Smooth muscle cell (in vitro differentiated cells): ENCODE data around the gene HBEGF. TPM values are rescaled to one million over a fixed set of nuclear protein-coding genes. Genes with fewer than 3 reads are reported as not detected.

Experiments used
- DNase-seq: peaks from one replicate; lab custom pipeline; 2025; ENCODE audit not compliant: unreplicated experiment; lab: John Stamatoyannopoulos, UW
- H2AFZ ChIP-seq: fragments of 200-600 bp; sonication (generic); 2 replicates; pipeline ENCODE4 v1.6.0; 2016; ENCODE audit warnings: antibody characterized with exemption, low read depth, mild to moderate bottlenecking
- H3F3A ChIP-seq: fragments of 200-600 bp; sonication (generic); 2 replicates; pipeline ENCODE4 v1.6.0; 2017; ENCODE audit warnings: antibody characterized with exemption, low read depth
- H3K27ac ChIP-seq: fragments of 200-600 bp; sonication (generic); 2 replicates; pipeline ENCODE4 v1.5.1; 2016; ENCODE audit warnings: low read depth, mild to moderate bottlenecking
- H3K27me3 ChIP-seq: fragments of 200-600 bp; sonication (generic); 2 replicates; pipeline ENCODE4 v1.6.1; 2016; ENCODE audit warnings: low read depth, mild to moderate bottlenecking
- H3K36me3 ChIP-seq: fragments of 200-600 bp; sonication (generic); 2 replicates; pipeline ENCODE4 v1.5.1; 2016; ENCODE audit warnings: low read depth
- H3K4me1 ChIP-seq: fragments of 200-600 bp; sonication (generic); 2 replicates; pipeline ENCODE4 v1.5.1; 2016; ENCODE audit warnings: low read depth
- H3K4me2 ChIP-seq: fragments of 200-600 bp; sonication (generic); 2 replicates; pipeline ENCODE4 v1.6.0; 2016; ENCODE audit warnings: mild to moderate bottlenecking
- H3K4me3 ChIP-seq: fragments of 200-600 bp; sonication (generic); 2 replicates; pipeline ENCODE4 v1.5.1; 2016; ENCODE audit warnings: mild to moderate bottlenecking
- H3K79me2 ChIP-seq: fragments of 200-600 bp; sonication (generic); 2 replicates; pipeline ENCODE4 v1.6.0; 2016; ENCODE audit warnings: low read depth, mild to moderate bottlenecking
- H3K9ac ChIP-seq: fragments of 200-600 bp; sonication (generic); 2 replicates; pipeline ENCODE4 v1.6.0; 2016; ENCODE audit warnings: low read depth
- H3K9me3 ChIP-seq: fragments of 200-600 bp; sonication (generic); replicated peaks from 2 replicates; pipeline ENCODE4 v1.5.1; 2016; ENCODE audit warnings: low read depth
- H4K20me1 ChIP-seq: fragments of 200-600 bp; sonication (generic); 2 replicates; pipeline ENCODE4 v1.6.0; 2016; ENCODE audit warnings: low read depth
- WGBS: methylation state at CpG from one replicate; pipeline ENCODE4 v1.1.7; 2016; ENCODE audit warnings: low lambda C conversion rate; 5-methylcytosine and 5-hydroxymethylcytosine counted together
- polyA plus RNA-seq: library from polyadenylated mRNA; unstranded; fragments of >200 nt; fragmentation: Nextera tagmentation; extraction: Ambion mirVana; gene quantifications from 2 replicates; pipeline ENCODE4 v1.2.1, GENCODE V29; 2016
- total RNA-seq: library from RNA; depleted of rRNA; stranded (reverse); fragments of >200 nt; gene quantifications from 2 replicates; pipeline ENCODE4 v1.2.3, GENCODE V29; 2014
- TF ChIP-seq, protein P1 (sequence below): fragments of 200-600 bp; sonication (generic); IDR thresholded peaks from 2 replicates; pipeline ENCODE4 v1.5.1; 2017; ENCODE audit warnings: borderline replicate concordance, mild to moderate bottlenecking, antibody characterized with exemption; ENCODE audit not compliant: insufficient read depth, poor library complexity, severe bottlenecking

The HBEGF gene
- total and polyA plus RNA-seq, 2 experiments from 2014 or later: 36.7 to 37.1 TPM

- Histone ChIP-seq H3K4me1 (peaks cover 10% of the 10 kb centered on the region), H2AFZ (peak overlapping the region; percentile 15), H3K9ac (no peak overlapping the region), H3K79me2 (no peaks in the 10 kb centered on the region), H3K4me2 (peak overlapping the region; percentile 18), H4K20me1 (no peaks in the 10 kb centered on the region), H3K9me3 (no peaks in the 10 kb centered on the region), H3K27me3 (no peaks in the 10 kb centered on the region), H3K36me3 (no peaks in the 10 kb centered on the region), H3K27ac (peak overlapping the region; percentile 84), H3K4me3 (no peak overlapping the region), H3F3A (peaks cover 21% of the 10 kb centered on the region)
- no peak for DNase-seq
- 22% methylated on average over 4 of the region's 4 CpGs for WGBS
- TF ChIP-seq, protein P1, sequence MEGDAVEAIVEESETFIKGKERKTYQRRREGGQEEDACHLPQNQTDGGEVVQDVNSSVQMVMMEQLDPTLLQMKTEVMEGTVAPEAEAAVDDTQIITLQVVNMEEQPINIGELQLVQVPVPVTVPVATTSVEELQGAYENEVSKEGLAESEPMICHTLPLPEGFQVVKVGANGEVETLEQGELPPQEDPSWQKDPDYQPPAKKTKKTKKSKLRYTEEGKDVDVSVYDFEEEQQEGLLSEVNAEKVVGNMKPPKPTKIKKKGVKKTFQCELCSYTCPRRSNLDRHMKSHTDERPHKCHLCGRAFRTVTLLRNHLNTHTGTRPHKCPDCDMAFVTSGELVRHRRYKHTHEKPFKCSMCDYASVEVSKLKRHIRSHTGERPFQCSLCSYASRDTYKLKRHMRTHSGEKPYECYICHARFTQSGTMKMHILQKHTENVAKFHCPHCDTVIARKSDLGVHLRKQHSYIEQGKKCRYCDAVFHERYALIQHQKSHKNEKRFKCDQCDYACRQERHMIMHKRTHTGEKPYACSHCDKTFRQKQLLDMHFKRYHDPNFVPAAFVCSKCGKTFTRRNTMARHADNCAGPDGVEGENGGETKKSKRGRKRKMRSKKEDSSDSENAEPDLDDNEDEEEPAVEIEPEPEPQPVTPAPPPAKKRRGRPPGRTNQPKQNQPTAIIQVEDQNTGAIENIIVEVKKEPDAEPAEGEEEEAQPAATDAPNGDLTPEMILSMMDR: no peak
These were observed 34.2 kb downstream of the HBEGF start for GRCh38 chr5:140312067-140312790.

GRCh38 chr5:140311011-140311467 lies 35.4 kb downstream of the HBEGF start:
- Histone ChIP-seq H3K9me3 (no peaks in the 10 kb centered on the region), H3K4me2 (peak overlapping the region; percentile 65), H3K36me3 (no peaks in the 10 kb centered on the region), H3K4me3 (no peak overlapping the region), H3F3A (peaks cover 21% of the 10 kb centered on the region), H3K4me1 (peaks cover 10% of the 10 kb centered on the region), H3K27me3 (no peaks in the 10 kb centered on the region), H4K20me1 (no peaks in the 10 kb centered on the region), H3K79me2 (no peaks in the 10 kb centered on the region), H3K27ac (peak overlapping the region; percentile 84), H3K9ac (no peak overlapping the region), H2AFZ (no peak overlapping the region)
- DNase-seq: no peak
- 63% methylated on average over 5 of the region's 5 CpGs for WGBS
- TF ChIP-seq, protein P1: no peak

DNA sequence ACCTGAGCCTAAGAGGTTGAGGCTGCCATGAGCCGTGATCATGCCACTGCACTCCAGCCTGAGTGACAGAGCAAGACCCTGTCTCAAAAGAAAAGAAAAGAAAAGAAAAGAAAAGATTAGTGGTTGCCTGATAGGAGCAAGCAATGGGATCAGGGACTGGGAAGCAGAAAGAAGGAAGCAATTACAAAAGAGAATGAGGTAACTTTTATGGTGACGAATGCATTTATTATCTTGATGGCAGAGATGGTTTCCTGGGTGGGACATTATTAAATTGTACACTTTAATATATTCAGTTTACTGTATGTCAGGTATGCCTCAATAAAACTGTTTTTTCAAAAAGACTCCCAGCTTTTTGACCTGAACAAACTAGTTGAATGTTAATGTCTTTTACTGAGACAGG lies 36.0 kb downstream of the HBEGF start:
- TF ChIP-seq, protein P1: no peak
- Histone ChIP-seq H3K9ac (no peak overlapping the region), H3F3A (peaks cover 21% of the 10 kb centered on the region), H3K27me3 (no peaks in the 10 kb centered on the region), H3K4me2 (peak overlapping the region; percentile 65), H3K27ac (peak overlapping the region; percentile 84), H2AFZ (peak overlapping the region; percentile 14), H3K4me3 (no peak overlapping the region), H3K9me3 (no peaks in the 10 kb centered on the region), H3K36me3 (no peaks in the 10 kb centered on the region), H3K79me2 (no peaks in the 10 kb centered on the region), H3K4me1 (peaks cover 10% of the 10 kb centered on the region), H4K20me1 (no peaks in the 10 kb centered on the region)
- no peak for DNase-seq
- 68% methylated on average over 2 of the region's 2 CpGs for WGBS
